KMS-11 (cell line): ENCODE measurements around the gene ELFN1.

ENCODE experiments used
- H2AFZ ChIP-seq: fragments of 200-600 bp; sonication (generic); 2 replicates; pipeline ENCODE4 v1.6.1; 2016; ENCODE audit warnings: antibody characterized with exemption, mixed run types, low read depth
- H3K27ac ChIP-seq: fragments of 200-600 bp; sonication (generic); 2 replicates; pipeline ENCODE4 v1.6.1; 2016; ENCODE audit warnings: mild to moderate bottlenecking, mixed run types
- H3K27me3 ChIP-seq: fragments of 200-600 bp; sonication (generic); 2 replicates; pipeline ENCODE4 v1.6.1; 2017; ENCODE audit warnings: mild to moderate bottlenecking, low read depth, mixed run types, moderate library complexity; ENCODE audit not compliant: insufficient read depth
- H3K36me3 ChIP-seq: fragments of 200-600 bp; sonication (generic); 2 replicates; pipeline ENCODE4 v1.6.1; 2017; ENCODE audit warnings: mild to moderate bottlenecking, mixed run types; ENCODE audit not compliant: insufficient read depth
- H3K4me1 ChIP-seq: fragments of 200-600 bp; sonication (generic); 2 replicates; pipeline ENCODE4 v1.6.1; 2016; ENCODE audit warnings: mild to moderate bottlenecking, low read depth, mixed run types; ENCODE audit not compliant: poor library complexity, severe bottlenecking
- H3K4me2 ChIP-seq: fragments of 200-600 bp; sonication (generic); 2 replicates; pipeline ENCODE4 v1.7.0; 2016; ENCODE audit warnings: mild to moderate bottlenecking, mixed run types
- H3K4me3 ChIP-seq: fragments of 200-600 bp; sonication (generic); IDR thresholded peaks from 2 replicates; pipeline ENCODE4 v1.6.1; 2017; ENCODE audit warnings: low read depth, low read length, mixed read lengths; ENCODE audit not compliant: insufficient read depth
- H3K79me2 ChIP-seq: fragments of 200-600 bp; sonication (generic); 2 replicates; pipeline ENCODE4 v1.6.1; 2016; ENCODE audit warnings: low read depth, mixed run types; ENCODE audit not compliant: insufficient read depth
- H3K9ac ChIP-seq: fragments of 200-600 bp; sonication (generic); 2 replicates; pipeline ENCODE4 v1.6.1; 2016; ENCODE audit warnings: mild to moderate bottlenecking, mixed run types
- H4K20me1 ChIP-seq: fragments of 200-600 bp; sonication (generic); 2 replicates; pipeline ENCODE4 v1.6.1; 2016; ENCODE audit warnings: mild to moderate bottlenecking, mixed run types; ENCODE audit not compliant: insufficient read depth
- TF ChIP-seq, protein P1 (sequence below): fragments of 200-600 bp; sonication (generic); conservative IDR thresholded peaks from 2 replicates; pipeline ENCODE4 v1.6.1; 2017; ENCODE audit warnings: low read depth, mild to moderate bottlenecking, antibody characterized with exemption, low read length, moderate library complexity, mixed read lengths

The ELFN1 gene

GRCh38 chr7:1637155-1637554, 32.9 kb upstream of the ELFN1 start:
- Histone ChIP-seq H3K27me3 (peaks cover 55% of the 10 kb centered on the region), H4K20me1 (no peaks in the 10 kb centered on the region), H3K9ac (no peak overlapping the region), H3K27ac (no peak overlapping the region), H2AFZ (no peak overlapping the region), H3K36me3 (no peaks in the 10 kb centered on the region), H3K4me2 (no peak overlapping the region), H3K4me1 (no peaks in the 10 kb centered on the region), H3K4me3 (no peak overlapping the region), H3K79me2 (no peaks in the 10 kb centered on the region)
- TF ChIP-seq, protein P1, sequence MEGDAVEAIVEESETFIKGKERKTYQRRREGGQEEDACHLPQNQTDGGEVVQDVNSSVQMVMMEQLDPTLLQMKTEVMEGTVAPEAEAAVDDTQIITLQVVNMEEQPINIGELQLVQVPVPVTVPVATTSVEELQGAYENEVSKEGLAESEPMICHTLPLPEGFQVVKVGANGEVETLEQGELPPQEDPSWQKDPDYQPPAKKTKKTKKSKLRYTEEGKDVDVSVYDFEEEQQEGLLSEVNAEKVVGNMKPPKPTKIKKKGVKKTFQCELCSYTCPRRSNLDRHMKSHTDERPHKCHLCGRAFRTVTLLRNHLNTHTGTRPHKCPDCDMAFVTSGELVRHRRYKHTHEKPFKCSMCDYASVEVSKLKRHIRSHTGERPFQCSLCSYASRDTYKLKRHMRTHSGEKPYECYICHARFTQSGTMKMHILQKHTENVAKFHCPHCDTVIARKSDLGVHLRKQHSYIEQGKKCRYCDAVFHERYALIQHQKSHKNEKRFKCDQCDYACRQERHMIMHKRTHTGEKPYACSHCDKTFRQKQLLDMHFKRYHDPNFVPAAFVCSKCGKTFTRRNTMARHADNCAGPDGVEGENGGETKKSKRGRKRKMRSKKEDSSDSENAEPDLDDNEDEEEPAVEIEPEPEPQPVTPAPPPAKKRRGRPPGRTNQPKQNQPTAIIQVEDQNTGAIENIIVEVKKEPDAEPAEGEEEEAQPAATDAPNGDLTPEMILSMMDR, result no peak

GRCh38 chr7:1638215-1638661, 31.8 kb upstream of the ELFN1 start:
- H3K36me3 ChIP-seq, result no peaks in the 10 kb centered on the region
- H3K4me3 ChIP-seq, result no peak overlapping the region
- TF ChIP-seq, protein P1, result no peak
- no peaks in the 10 kb centered on the region for H3K4me1 ChIP-seq
- peaks cover 51% of the 10 kb centered on the region for H3K27me3 ChIP-seq
- H3K27ac ChIP-seq, result no peak overlapping the region
- no peak overlapping the region for H2AFZ ChIP-seq
- no peaks in the 10 kb centered on the region for H3K79me2 ChIP-seq
- H4K20me1 ChIP-seq, result no peaks in the 10 kb centered on the region
- H3K9ac ChIP-seq, result no peak overlapping the region
- no peak overlapping the region for H3K4me2 ChIP-seq

DNA sequence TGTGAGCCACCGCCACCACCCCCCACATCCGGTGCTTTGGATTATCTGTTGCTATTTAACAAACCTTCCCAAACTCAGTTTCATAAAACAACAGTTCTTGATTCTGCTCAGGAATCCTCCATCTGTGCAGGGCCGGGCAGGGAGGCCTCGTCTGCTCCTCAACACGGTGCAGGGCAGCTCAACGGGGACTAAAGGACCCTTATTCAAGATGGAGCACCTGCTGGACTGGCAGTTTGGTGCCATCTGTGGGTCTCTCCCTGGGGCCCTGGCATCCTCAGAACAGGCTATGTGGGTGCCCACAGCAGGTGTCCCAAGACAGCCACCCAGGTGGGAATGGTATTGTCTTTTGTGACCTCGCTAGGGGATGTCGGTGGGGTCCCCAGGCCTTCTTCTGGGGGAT, 31.0 kb upstream of the ELFN1 start:
- Histone ChIP-seq H3K9ac (no peak overlapping the region), H3K4me1 (no peaks in the 10 kb centered on the region)

GRCh38 chr7:1639532-1640175, 30.4 kb upstream of the ELFN1 start:
- TF ChIP-seq, protein P1, result no peak
- Histone ChIP-seq H3K36me3 (no peaks in the 10 kb centered on the region), H3K4me2 (no peak overlapping the region), H4K20me1 (no peaks in the 10 kb centered on the region), H3K79me2 (no peaks in the 10 kb centered on the region), H3K27ac (no peak overlapping the region), H3K27me3 (peaks cover 65% of the 10 kb centered on the region), H3K4me1 (no peaks in the 10 kb centered on the region), H3K9ac (no peak overlapping the region), H2AFZ (no peak overlapping the region), H3K4me3 (no peak overlapping the region)

More for the DNA sequence above, 31.0 kb upstream of the ELFN1 start:
- H3K4me2 ChIP-seq, result no peak overlapping the region
- H3K27ac ChIP-seq, result no peak overlapping the region
- H3K36me3 ChIP-seq, result no peaks in the 10 kb centered on the region
- no peak overlapping the region for H2AFZ ChIP-seq
- TF ChIP-seq, protein P1, result no peak
- no peaks in the 10 kb centered on the region for H4K20me1 ChIP-seq
- H3K4me3 ChIP-seq, result no peak overlapping the region
- peaks cover 59% of the 10 kb centered on the region for H3K27me3 ChIP-seq
- no peaks in the 10 kb centered on the region for H3K79me2 ChIP-seq
